HG02840 (cell line): Measurements from ENCODE around the gene TXN.
A peak's percentile ranks its signal among the peaks of the same experiment; 100 is the strongest.
"Not testable (repeated sequence)": the region's sequence is repeated elsewhere in the genome, so short reads cannot be mapped to it uniquely, and the experiment has no call there.

Experiments used
- ATAC-seq: cut with Tn5 transposase; IDR thresholded peaks from one replicate; pipeline ENCODE4 v1.9.1; 2021; ENCODE audit warnings: mild to moderate bottlenecking, moderate library complexity, moderate number of reproducible peaks; ENCODE audit not compliant: unreplicated experiment, low FRiP score

Gene TXN

DNA sequence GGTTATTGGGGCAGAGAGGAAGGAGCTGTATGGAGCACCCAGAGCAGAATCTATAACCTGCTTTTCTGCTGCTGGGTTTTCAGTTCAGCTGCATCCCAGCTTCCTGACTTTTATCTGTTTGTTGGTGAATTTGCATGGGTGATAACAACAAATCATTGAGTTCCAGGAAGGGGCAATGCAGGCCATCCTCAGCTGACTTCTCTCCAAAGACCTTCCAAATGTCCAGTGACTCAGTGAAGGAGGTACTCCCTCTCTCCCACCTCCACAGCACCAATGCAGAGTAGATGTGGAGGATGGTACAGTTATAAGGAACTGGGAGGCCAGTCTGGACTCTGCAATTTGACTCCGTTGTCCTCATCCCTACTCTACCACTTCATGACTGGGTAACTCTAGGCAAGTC lies 1.6 kb upstream of the TXN start:
- ATAC-seq = no peak

DNA sequence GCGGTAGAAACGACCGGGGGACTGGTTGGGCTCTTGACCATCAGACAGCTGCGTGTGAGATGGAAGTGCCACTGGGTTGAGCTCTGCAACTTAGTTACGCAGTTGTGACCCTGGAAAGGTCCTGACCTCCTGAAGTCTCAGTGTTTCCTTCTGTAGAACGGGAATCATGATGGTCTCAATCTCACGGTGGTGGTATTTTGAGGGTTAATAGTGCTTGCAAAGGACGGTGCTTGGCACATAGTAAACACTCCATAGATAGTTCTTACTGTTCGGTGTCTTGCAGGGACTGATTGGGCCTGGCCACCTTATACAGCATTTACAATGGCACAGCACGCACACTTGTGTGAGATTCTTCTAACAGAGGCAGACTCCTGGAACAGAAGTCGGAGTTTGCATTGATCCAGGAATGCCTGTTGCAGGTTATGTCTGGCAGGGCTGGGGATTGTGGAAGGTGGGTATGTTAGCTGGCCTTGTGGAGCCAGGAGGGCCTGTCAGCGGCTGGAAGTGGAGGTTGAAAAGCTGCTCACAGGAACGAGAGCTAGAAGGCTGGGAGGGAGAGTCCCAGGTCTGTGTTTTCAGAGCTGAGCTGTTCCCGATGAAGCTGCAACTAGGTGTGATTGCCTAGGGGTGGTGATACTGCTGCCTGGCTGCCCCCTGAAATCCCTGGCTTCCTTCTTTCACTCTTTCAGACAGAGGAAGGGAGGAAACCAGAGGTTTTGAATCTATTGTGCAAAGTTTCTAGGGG lies 962 bp upstream of the TXN start:
- ATAC-seq = no peak

DNA sequence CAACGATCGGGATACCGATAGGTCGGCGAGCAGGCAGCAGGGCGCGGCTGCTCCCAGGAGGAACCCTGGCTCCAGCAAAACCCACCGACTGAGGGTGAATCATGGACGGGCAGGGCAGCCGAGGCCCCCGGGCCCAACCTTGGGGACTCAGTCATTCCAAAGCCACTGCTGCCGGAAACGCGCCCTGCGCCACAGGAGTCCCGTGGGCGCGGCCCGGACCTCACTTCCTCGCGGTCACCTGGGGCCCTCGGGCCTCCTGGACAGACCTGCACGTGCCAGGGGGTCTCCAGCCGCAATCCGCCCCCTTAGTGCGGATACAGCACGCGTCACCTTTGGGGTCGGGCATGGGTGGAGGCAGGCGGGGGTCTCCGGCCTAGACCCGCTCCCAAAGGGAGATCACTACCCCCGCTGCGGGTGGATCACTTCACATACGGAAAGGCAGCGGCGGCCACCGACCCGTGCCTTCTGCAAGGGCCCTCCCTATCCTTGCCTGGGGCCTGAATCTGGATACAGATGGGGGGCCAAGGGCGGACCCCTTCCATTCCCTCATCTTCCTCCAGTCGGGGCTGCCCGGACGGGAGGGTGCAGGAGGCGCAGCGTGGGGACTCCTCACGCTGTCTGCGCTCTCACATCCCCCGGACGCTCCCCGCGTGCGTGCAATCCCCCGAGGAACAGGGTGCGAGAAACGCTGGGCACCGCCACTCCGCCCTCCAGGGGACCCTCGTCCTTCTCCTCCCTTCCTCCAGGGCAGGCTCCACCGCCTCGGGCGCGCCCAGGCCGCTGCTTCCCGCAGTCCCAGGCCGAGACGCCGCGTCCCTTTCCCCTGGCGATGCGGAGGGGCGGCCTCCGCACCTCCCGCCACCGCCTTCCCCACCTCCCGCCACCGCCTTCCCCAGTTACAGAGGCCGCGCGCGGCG lies 586 bp downstream of the TXN start:
- peak; percentile 23 for ATAC-seq

DNA sequence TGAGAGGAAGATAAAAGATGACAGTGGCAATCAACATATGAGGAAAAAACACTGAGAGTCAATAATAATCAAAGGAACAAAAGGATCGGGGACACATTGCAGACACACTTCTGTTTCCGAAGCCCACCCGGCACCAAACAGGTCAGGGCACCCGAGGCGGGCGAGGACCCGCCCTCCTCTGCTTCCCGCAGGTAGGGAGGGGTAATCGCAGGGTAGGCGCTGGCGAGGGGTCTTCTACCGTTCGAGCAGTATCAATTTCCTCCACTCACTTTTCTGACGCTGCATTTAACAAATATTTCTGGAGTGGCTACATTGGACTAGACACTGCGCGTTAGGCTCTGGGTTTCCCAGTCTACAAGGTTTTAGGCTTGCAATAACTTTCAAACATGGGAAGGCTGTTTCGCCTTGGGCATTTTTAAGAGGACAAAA lies 1.3 kb downstream of the TXN start:
- ATAC-seq = no peak

DNA sequence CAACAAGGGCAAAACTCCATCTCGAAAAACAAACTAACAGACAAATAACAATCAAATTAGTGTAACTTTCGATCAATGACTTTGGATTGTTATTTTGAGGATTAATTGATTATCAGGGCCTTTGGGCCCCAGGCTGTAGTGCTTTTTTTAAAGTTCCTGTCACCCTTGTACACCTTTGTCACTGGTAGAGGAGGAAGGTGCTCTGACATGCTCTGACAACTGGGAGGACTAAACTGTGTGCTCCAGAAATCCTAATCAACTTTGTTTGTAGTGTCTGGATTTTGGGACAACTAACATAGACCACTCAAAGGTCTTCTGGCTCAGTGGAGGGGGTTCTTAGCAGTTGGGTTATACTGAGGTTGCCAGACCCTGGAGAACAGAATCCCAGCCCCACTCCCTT lies 1.8 kb downstream of the TXN start:
- no peak for ATAC-seq

DNA sequence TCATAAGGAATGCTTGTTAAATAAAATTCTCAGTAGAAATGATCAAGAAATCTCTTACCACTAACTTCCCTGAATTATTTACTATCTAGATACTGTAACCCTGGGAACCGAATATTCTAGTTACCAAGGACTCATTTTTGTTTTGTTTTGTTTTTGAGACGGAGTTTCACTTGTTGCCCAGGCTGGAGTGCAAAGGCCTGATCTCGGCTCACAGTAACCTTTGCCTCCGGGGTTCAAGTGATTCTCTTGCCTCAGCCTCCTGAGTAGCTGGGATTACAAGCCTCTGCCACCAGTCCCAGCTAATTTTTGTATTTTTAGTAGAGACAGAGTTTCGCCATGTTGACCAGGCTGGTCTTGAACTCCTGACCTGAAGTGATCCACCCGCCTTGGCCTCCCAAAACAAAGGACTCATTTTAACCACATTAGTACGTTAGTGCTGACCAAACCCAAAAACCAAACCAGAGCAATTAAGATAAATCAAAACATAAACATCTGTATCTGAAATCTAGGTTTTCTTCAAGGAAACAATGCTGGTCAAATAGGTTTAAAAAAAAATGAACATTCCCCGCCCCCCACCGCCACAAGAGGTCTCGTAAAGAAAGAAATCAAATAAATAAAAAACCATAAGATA lies 3.7 kb downstream of the TXN start:
- ATAC-seq = no peak

DNA sequence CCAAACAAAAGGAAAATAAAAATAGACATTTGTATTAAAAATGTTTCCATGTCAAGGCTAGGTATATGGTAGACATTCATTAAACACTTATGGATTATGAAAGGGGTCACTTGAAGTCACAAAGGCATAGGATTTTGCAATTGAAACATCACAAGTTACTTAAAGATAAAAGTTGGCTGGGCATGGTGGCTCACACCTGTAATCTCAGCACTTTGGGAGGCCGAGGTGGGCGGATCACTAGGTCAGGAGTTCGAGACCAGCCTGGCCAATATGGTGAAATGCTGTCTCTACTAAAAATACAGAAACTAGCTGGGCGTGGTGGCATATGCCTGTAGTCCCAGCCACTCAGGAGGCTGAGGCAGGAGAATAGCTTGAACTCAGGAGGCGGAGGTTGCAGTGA lies 4.5 kb downstream of the TXN start:
- ATAC-seq = not testable (repeated sequence)

DNA sequence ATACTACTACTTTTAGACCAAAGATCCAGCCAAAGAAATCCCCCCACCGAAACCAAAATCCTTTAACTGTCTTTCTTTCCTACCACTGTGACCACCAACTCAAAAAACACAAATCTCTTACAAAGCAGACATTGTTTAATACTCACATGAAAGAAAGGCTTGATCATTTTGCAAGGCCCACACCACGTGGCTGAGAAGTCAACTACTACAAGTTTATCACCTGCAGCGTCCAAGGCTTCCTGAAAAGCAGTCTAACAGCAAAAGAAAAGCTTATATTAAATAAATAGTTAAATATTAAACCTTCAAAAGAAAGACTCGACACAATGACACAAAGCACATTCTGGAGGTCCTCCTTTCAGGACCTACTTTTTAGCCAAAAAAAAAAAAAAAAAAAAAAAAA lies 5.1 kb downstream of the TXN start:
- ATAC-seq = no peak

DNA sequence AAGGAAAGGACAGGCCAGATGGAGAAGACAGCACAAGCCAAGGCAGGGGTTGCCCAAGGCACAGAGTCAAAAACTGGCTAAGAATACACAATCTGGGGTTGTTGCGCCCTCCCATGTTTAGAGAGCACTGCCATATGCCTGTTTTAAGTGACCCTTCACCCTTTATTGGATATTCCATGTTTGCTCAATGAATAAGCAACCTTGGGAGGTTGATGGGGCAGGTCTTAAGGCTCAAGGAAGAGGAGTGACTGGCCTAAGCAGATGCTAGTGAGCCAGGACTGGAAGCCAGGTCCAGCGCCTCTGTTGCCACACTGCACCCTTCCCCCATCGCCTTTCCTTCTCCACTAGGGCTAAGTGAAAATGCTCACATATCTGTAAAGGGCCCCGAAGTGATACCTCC lies 6.7 kb downstream of the TXN start:
- ATAC-seq = no peak

DNA sequence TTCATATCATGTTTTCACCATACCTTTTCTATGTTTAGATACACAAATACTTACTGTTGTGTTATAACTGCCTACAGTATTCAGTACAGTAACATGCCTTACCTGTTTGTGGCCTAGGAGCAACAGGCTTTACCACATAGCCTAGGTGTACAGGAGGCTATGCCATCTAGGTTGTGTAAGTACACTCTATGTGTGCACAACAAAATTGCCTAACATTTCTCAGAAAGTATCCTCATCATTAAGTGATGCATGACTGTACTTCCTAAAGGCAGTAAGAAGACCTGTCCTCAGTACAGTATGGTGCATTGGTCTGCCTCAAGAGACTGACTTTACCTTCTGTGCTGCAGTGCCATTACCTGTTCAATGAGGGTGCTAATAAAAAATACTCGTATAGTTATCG lies 7.9 kb downstream of the TXN start:
- no peak for ATAC-seq

DNA sequence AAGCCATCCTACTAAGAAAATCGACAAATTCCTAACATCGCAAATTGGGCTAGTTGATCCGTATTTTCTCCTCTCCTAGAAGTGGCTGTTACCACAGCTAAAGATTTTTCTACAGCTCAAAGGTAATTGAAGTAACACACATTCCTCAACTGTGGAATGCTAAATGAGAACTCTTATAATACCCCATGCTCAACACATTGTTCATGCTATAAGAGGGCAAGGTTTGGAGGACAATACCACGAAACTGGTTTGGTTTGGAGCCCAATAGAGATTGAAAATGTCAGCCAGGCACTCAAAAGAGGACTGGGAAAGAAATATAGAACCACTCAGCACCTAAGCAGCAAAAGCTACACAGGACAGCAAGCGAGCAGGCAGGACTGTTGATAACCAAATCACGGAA lies 10.1 kb downstream of the TXN start:
- no peak for ATAC-seq

DNA sequence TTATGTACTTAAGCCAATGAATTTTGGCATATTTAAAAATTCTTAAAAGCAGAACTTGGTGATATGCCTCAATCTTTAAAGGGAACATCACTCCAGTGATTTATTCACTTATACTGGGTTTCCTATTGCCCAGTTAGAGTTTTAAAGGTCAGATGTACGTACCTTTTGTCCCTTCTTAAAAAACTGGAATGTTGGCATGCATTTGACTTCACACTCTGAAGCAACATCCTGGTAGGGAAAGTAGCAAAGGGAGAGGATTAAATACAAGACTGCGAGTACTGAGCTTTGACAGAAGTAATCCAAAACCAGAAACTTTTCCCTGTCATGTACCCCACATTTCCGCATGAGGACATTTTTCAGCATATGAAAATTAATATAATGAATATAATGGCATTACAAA lies 11.7 kb downstream of the TXN start:
- no peak for ATAC-seq

DNA sequence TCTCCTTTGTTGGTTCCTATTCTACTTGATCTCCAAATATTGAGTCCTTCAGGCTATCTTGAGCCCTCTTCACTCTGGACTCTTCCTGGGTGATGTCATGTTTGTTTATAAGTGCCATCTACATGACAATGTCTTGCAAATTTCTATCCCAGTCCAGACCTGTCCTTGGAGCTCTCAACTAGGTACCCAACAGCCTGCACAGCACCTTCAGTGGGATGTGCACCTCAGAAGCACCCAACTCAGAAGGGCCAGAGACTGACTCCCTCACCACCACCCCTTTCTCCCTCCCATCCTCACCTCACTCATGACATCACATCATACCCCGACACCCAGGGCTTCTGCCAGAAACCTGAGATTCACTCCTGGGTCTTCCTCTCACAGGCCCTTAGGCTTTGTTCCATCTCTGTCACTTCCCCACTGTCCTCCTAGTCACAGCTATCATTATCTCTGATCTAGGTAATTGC lies 14.4 kb downstream of the TXN start:
- no peak for ATAC-seq

DNA sequence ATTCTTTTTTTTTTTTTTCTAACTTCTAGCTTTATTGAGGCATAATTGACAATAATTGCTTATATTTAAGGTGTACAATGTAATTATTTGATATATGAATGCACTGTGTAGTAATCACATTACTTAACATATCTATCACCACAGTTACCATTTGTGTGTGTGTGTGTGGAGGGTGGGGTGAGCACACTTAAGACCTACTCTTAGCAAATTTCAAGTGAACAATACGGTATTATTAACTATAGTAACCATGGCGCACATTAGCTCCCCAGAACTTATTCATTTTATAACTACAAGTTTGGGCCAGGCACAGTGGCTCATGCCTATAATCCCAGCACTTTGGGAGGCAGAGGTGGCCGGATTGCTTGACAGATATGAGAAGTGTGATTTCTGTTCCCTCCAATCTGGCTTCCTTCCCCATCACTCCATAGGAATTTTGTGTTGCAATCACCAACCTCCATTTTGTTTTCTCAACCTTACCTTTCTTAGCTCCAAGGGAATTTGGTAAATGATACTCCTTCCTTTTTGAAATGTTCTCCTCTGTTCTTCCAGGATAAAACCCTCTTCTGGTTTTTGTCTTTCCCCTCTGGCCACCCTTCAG lies 14.9 kb downstream of the TXN start:
- no peak for ATAC-seq

DNA sequence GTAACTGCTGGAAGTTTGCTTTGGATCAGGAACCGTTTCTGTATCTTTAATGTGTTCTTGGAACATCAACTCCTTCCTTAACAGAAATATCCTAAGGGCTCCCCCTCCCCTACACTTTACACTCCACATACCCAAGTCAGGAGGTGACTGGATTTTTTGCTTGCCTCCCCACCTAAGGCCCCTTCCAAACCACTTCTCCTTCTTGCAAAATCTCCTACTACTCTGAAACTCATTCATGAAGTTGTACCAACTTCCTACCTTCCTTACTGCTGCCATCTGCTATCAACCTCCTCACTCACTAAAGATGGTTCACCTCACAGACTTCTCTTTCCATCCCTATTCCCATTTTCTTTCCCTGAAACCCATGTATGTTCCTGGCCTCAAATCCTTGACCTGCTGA lies 16.1 kb downstream of the TXN start:
- ATAC-seq = no peak

DNA sequence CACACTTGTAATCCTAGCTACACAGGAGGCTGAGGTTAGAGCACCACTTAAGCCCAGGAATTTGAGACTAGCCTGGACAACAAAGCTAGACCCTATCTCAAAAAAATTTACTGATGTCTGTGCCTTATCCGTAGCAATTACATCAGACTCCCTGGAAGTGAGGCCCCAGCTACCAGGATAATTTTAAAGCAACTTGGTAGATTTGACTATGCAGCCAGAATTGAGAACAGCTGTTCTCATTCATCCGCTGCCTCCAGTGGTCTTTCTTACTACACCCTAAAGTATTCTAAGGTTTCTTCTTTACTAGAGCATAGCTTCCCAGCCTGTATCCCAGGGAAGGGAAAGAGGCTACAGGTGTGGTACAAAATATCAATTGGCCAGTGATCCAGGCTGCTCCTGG lies 28.0 kb downstream of the TXN start:
- ATAC-seq = no peak

DNA sequence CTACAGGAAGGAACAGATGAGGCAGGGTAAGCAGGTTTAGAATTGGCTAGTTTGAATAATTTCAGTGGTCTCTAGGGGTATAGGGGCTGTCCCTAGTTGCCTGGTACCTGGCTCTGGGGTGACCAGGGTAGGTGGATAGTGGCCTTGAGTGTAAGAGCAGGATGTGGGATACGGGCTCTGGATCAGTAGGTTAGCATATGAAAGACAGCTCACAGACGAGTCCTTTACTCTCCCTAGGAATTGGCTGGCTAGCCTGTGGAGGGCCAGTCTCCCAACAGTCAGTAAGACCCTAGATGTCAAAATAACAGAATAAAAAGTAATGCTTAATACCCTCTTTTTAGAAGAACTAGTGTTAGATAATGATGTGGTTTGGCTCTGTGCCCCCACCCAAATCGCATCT lies 31.7 kb downstream of the TXN start:
- no peak for ATAC-seq

DNA sequence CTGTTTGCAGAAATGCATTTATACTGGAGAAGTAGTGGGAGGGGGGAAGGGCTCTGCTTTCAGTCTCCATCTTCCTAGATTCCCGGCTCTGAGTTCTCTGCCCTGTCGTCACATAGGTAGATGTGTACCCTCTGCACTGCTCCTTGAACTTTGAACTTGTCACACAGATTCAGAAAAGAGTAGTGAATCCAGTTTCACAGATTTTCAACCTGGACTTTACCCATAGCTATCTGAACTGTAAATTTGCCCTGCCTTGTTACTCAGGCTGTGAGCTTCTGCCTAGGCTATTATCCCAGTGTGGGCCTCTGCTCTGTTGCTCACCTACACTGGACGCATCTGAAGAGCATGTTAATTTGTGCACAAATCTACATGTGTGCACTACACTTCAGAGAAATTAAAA lies 35.5 kb downstream of the TXN start:
- ATAC-seq = no peak

DNA sequence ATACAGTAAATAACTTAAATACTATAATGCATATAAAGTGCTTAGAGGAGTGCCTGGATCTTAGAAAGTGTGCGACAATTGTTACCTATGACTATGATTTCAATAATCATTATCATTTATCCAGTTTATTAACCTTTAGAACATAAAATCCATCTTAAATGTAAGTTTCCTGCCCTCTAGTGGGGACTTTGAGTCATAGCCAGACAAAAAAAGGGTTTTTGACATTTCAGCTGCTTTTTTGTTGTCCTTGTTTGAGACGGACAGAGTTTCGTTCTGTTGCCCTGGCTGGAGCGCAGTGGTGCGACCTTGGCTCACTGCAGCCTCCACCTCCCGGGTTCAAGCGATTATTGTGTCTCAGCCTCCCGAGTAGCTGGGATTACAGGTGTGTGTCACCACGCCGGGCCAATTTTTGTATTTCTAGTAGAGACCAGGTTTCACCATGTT lies 38.6 kb downstream of the TXN start:
- no peak for ATAC-seq

DNA sequence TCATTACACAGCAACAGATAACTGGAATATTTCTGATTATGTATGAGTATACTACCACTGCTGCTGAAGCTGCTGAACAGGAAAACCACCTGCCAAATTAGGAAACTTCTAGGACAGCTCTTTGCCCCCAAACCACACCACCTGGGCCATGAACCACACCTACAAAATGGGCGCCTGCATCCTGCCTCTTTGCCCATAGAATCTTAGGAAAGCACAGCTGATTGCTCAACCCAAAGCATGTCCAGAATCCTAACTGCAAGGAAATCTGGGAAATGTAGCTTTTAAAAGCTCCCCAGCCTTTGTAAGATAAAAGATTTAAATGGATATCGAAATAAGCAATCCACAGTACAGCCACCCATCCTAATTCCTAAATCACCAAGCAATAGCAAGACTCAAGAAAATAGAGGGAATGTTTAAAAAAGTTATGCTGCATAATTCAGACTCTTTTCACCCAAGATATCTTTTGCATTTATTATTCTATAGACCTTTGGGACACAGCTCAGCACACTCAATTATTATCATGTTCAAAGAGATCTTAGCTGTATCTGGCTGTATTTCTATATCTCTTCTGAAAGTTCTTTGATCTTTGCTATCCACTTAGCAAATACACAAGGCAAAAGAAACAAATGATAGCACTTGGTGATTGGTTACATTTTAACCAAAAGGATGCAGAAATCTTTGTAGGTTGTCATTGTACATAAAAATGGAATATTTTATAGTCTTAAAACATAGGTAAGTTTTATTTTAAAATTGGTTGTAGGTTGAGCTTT lies 41.5 kb downstream of the TXN start:
- no peak for ATAC-seq
